ENCODE data around the gene PALM3. TPM values are rescaled to one million over a fixed set of nuclear protein-coding genes. Genes with fewer than 3 reads are reported as not detected.
A peak's percentile ranks its signal among the peaks of the same experiment; 100 is the strongest.
"Not testable (repeated sequence)": the region's sequence is repeated elsewhere in the genome, so short reads cannot be mapped to it uniquely, and the experiment has no call there.

Gene PALM3
- total RNA-seq, 1 donor from 2014 or later, result 5.7 TPM

GRCh38 chr19:14048443-14049153 is 13.3 kb downstream of the PALM3 start:
- H3K9me3 Mint-ChIP-seq, result no peaks in the 10 kb centered on the region
- no peaks in the 10 kb centered on the region for H3K27me3 Mint-ChIP-seq (ENCODE audit: low read depth)
- TF ChIP-seq, protein P1, sequence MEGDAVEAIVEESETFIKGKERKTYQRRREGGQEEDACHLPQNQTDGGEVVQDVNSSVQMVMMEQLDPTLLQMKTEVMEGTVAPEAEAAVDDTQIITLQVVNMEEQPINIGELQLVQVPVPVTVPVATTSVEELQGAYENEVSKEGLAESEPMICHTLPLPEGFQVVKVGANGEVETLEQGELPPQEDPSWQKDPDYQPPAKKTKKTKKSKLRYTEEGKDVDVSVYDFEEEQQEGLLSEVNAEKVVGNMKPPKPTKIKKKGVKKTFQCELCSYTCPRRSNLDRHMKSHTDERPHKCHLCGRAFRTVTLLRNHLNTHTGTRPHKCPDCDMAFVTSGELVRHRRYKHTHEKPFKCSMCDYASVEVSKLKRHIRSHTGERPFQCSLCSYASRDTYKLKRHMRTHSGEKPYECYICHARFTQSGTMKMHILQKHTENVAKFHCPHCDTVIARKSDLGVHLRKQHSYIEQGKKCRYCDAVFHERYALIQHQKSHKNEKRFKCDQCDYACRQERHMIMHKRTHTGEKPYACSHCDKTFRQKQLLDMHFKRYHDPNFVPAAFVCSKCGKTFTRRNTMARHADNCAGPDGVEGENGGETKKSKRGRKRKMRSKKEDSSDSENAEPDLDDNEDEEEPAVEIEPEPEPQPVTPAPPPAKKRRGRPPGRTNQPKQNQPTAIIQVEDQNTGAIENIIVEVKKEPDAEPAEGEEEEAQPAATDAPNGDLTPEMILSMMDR (conservative IDR thresholded peaks at IDR 0.05), result peak; percentile 76
- H3K4me1 Mint-ChIP-seq, result no peaks in the 10 kb centered on the region
- H3K4me3 Mint-ChIP-seq, result no peak overlapping the region
- peak; percentile 63 for DNase-seq (ENCODE audit: low read depth, low spot score)
- H3K36me3 Mint-ChIP-seq (ENCODE audit: low read depth), result no peaks in the 10 kb centered on the region
- H3K27ac Mint-ChIP-seq (ENCODE audit: unreplicated experiment), result no peak overlapping the region

DNA sequence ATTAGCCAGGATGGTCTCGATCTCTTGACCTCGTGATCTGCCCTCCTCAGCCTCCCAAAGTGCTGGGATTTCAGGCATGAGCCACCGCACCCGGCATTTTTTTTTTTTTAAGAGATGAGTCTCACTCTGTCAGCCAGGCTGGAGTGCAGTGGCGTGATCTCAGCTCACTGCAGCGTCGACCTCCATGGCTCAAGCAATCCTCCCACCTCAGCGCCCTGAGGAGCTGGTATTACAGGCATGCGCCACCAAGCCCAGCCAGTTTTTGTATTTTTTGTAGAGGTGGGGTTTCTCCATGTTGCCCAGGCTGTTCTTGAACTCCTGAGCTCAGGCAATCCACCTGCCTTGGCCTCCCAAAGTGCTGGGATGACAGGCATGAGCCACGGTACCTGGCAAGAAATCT is 14.0 kb downstream of the PALM3 start:
- not testable (repeated sequence) for H3K9me3 Mint-ChIP-seq; H3K27ac Mint-ChIP-seq (ENCODE audit: unreplicated experiment); H3K27me3 Mint-ChIP-seq (ENCODE audit: low read depth); H3K4me1 Mint-ChIP-seq; H3K36me3 Mint-ChIP-seq (ENCODE audit: low read depth); H3K4me3 Mint-ChIP-seq; DNase-seq (ENCODE audit: low read depth, low spot score)

- peak overlapping the region; percentile 97 for H3K27ac Mint-ChIP-seq (ENCODE audit: unreplicated experiment)
- not testable (repeated sequence) for H3K36me3 Mint-ChIP-seq (ENCODE audit: low read depth); H3K4me3 Mint-ChIP-seq; H3K4me1 Mint-ChIP-seq; H3K27me3 Mint-ChIP-seq (ENCODE audit: low read depth); H3K9me3 Mint-ChIP-seq
- TF ChIP-seq, protein P1 (conservative IDR thresholded peaks at IDR 0.05), result peak; percentile 67
- peak; percentile 65 for DNase-seq (ENCODE audit: low read depth, low spot score)
These were observed 18.9 kb downstream of the PALM3 start for GRCh38 chr19:14042659-14043608.

GRCh38 chr19:14039181-14039580 is 22.7 kb downstream of the PALM3 start:
- Mint-ChIP-seq H3K9me3 (no peaks in the 10 kb centered on the region), H3K27ac (ENCODE audit: unreplicated experiment) (no peak overlapping the region), H3K36me3 (ENCODE audit: low read depth) (peaks cover 3% of the 10 kb centered on the region), H3K4me1 (peaks cover 7% of the 10 kb centered on the region), H3K4me3 (no peak overlapping the region), H3K27me3 (ENCODE audit: low read depth) (no peaks in the 10 kb centered on the region)
- DNase-seq (ENCODE audit: low read depth, low spot score), result no peak
- TF ChIP-seq, protein P1 (conservative IDR thresholded peaks at IDR 0.05), result no peak

DNA sequence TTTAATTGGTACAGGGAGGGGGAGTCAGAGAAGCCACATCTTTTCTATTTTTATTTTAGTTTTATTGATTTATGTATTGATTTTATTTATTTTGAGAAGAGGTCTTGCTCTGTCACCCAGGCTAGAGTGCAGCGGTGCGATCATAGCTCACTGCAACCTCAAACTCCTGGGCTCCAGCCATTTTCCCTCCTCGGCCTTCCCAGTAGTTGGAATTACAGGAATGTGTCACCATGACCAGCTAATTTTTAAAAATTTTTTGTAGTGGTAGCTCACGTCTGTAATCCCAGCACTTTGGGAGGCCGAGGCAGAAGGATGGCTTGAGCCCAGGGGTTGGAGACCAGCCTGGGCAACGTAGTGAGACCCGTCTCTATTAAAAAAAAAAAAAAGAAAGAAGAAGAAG is 26.2 kb downstream of the PALM3 start:
- TF ChIP-seq, protein P1 (conservative IDR thresholded peaks at IDR 0.05), result no peak
- no peaks in the 10 kb centered on the region for H3K36me3 Mint-ChIP-seq (ENCODE audit: low read depth)
- H3K27me3 Mint-ChIP-seq (ENCODE audit: low read depth), result peaks cover 7% of the 10 kb centered on the region
- no peaks in the 10 kb centered on the region for H3K9me3 Mint-ChIP-seq
- no peak for DNase-seq (ENCODE audit: low read depth, low spot score)
- no peak overlapping the region for H3K4me3 Mint-ChIP-seq
- peaks cover 6% of the 10 kb centered on the region for H3K4me1 Mint-ChIP-seq
- no peak overlapping the region for H3K27ac Mint-ChIP-seq (ENCODE audit: unreplicated experiment)

- not testable (repeated sequence) for H3K4me3 Mint-ChIP-seq; H3K36me3 Mint-ChIP-seq (ENCODE audit: low read depth); H3K9me3 Mint-ChIP-seq; H3K27me3 Mint-ChIP-seq (ENCODE audit: low read depth); DNase-seq (ENCODE audit: low read depth, low spot score); H3K4me1 Mint-ChIP-seq; H3K27ac Mint-ChIP-seq (ENCODE audit: unreplicated experiment)
- TF ChIP-seq, protein P1 (conservative IDR thresholded peaks at IDR 0.05), result peak; percentile 29
These were observed 26.7 kb downstream of the PALM3 start for GRCh38 chr19:14035159-14035558.
